Right forelimb (tissue), 1 donor: ENCODE results near the gene EMP2.
"Not testable (repeated sequence)": the region's sequence is repeated elsewhere in the genome, so short reads cannot be mapped to it uniquely, and the experiment has no call there.

Experiments
- DNase-seq: peaks from one replicate; pipeline ENCODE4 v3.0.0-alpha.2; 2018

EMP2 gene

GRCh38 chr16:10519929-10520868, 60.2 kb downstream of the EMP2 start:
- DNase-seq = no peak

- no peak for DNase-seq
Measured at GRCh38 chr16:10519297-10519696, 61.1 kb downstream of the EMP2 start.

- no peak for DNase-seq
Measured at GRCh38 chr16:10518479-10519041, 61.8 kb downstream of the EMP2 start.

GRCh38 chr16:10517868-10518267, 62.5 kb downstream of the EMP2 start:
- no peak for DNase-seq

- no peak for DNase-seq
Measured at GRCh38 chr16:10514369-10515055, 65.9 kb downstream of the EMP2 start.

- DNase-seq = no peak
Measured at GRCh38 chr16:10511829-10512228, 68.6 kb downstream of the EMP2 start.

GRCh38 chr16:10510279-10510678, 70.1 kb downstream of the EMP2 start:
- DNase-seq = no peak

- peak; percentile 67 for DNase-seq
Measured at GRCh38 chr16:10509534-10510025, 70.8 kb downstream of the EMP2 start.

GRCh38 chr16:10505286-10505685, 75.1 kb downstream of the EMP2 start:
- DNase-seq = not testable (repeated sequence)

GRCh38 chr16:10504404-10504885, 76.0 kb downstream of the EMP2 start:
- no peak for DNase-seq

GRCh38 chr16:10502776-10503175, 77.6 kb downstream of the EMP2 start:
- no peak for DNase-seq

GRCh38 chr16:10501016-10501607, 79.3 kb downstream of the EMP2 start:
- DNase-seq = no peak

GRCh38 chr16:10500582-10500981, 79.8 kb downstream of the EMP2 start:
- no peak for DNase-seq

GRCh38 chr16:10497132-10498101, 83.0 kb downstream of the EMP2 start:
- no peak for DNase-seq

GRCh38 chr16:10495031-10495345, 85.4 kb downstream of the EMP2 start:
- DNase-seq = no peak

GRCh38 chr16:10494343-10495030, 85.9 kb downstream of the EMP2 start:
- no peak for DNase-seq

- DNase-seq = no peak
Measured at GRCh38 chr16:10493276-10493675, 87.1 kb downstream of the EMP2 start.

- DNase-seq = no peak
Measured at GRCh38 chr16:10490141-10490540, 90.3 kb downstream of the EMP2 start.

GRCh38 chr16:10485698-10486382, 94.6 kb downstream of the EMP2 start:
- DNase-seq = no peak

- no peak for DNase-seq
Measured at GRCh38 chr16:10485159-10485558, 95.2 kb downstream of the EMP2 start.

- DNase-seq = no peak
Measured at GRCh38 chr16:10480151-10480550, 100.2 kb downstream of the EMP2 start.
